ENCODE results near the gene PRKN.

The PRKN gene

GRCh38 chr6:162727322-162728182 lies at the start of gene PRKN, which contains the start of gene PACRG:
Gene PRKN, minus strand, starts transcription at chr6:162727766.
Gene PACRG, plus strand, starts transcription at chr6:162727974.
- peak; percentile 90 to 95 for DNase-seq

GRCh38 chr6:162777091-162777490 lies 49.5 kb upstream of the PRKN start:
- DNase-seq, result no peak

- DNase-seq, result no peak
Measured at GRCh38 chr6:162773996-162774395, 46.4 kb upstream of the PRKN start.

GRCh38 chr6:162772466-162772865 lies 44.9 kb upstream of the PRKN start:
- DNase-seq, result no peak

- DNase-seq, result no peak
Measured at GRCh38 chr6:162770955-162771354, 43.4 kb upstream of the PRKN start.

GRCh38 chr6:162770136-162770535 lies 42.6 kb upstream of the PRKN start:
- DNase-seq, result no peak

- no peak for DNase-seq
Measured at GRCh38 chr6:162753775-162754174, 26.2 kb upstream of the PRKN start.

GRCh38 chr6:162751211-162751859 lies 23.8 kb upstream of the PRKN start:
- DNase-seq, result no peak

GRCh38 chr6:162750776-162751175 lies 23.2 kb upstream of the PRKN start:
- DNase-seq, result no peak

GRCh38 chr6:162736961-162737360 lies 9.4 kb upstream of the PRKN start:
- DNase-seq, result no peak

- no peak for DNase-seq
Measured at GRCh38 chr6:162733489-162733888, 5.9 kb upstream of the PRKN start.

- DNase-seq, result no peak
Measured at GRCh38 chr6:162730502-162730901, 2.9 kb upstream of the PRKN start.

GRCh38 chr6:162728706-162729105 lies 1.1 kb upstream of the PRKN start:
- no peak for DNase-seq

GRCh38 chr6:162728197-162728596 lies 631 bp upstream of the PRKN start:
- no peak for DNase-seq

- DNase-seq, result no peak
Measured at GRCh38 chr6:162726947-162727321, 632 bp downstream of the PRKN start.

GRCh38 chr6:162722633-162723032 lies 4.9 kb downstream of the PRKN start:
- DNase-seq, result no peak

GRCh38 chr6:162722226-162722625 lies 5.3 kb downstream of the PRKN start:
- no peak for DNase-seq

- no peak for DNase-seq
Measured at GRCh38 chr6:162721404-162721687, 6.2 kb downstream of the PRKN start.

GRCh38 chr6:162719528-162719927 lies 8.0 kb downstream of the PRKN start:
- no peak for DNase-seq

- DNase-seq, result no peak
Measured at GRCh38 chr6:162715601-162716000, 12.0 kb downstream of the PRKN start.

GRCh38 chr6:162713974-162714780 lies 13.4 kb downstream of the PRKN start:
- no peak for DNase-seq

GRCh38 chr6:162712694-162713093 lies 14.9 kb downstream of the PRKN start:
- DNase-seq, result no peak

GRCh38 chr6:162711376-162711775 lies 16.2 kb downstream of the PRKN start:
- DNase-seq, result no peak

GRCh38 chr6:162710936-162711335 lies 16.6 kb downstream of the PRKN start:
- no peak for DNase-seq

All from NCI-H446 (cell line).